22Rv1 (cell line): ENCODE measurements around the gene LPAR6.

Experiments used
- CTCF ChIP-seq: fragments of 450-650 bp; IDR thresholded peaks from 2 replicates; pipeline ENCODE4 v1.5.1; 2017; ENCODE audit warnings: mild to moderate bottlenecking
- ZFX ChIP-seq: fragments of 450-650 bp; IDR thresholded peaks from 2 replicates; pipeline ENCODE4 v1.6.1; 2017; ENCODE audit warnings: antibody characterized with exemption, borderline replicate concordance

GRCh38 chr13:48391257-48391656, 21.7 kb downstream of the LPAR6 start:
- TF ChIP-seq CTCF (no peak), ZFX (no peak)
